ENCODE results near the gene CERS6. TPM values are rescaled to one million over a fixed set of nuclear protein-coding genes. Genes with fewer than 3 reads are reported as not detected.

Gene CERS6
- total and polyA plus RNA-seq, 2 of the 8 experiments (the other 6 are each of a cell fraction or from before 2014, with no cell fraction given), result 6.8 to 28.2 TPM

GRCh38 chr2:168565512-168565911 is 109.4 kb downstream of the CERS6 start (continued):
- TF ChIP-seq EGR1 (IDR thresholded peaks at IDR 0.05; ENCODE audit: borderline replicate concordance, low read depth, low read length), result no peak
- TF ChIP-seq RAD21 (IDR thresholded peaks at IDR 0.05 in 1 of 2, conservative IDR thresholded peaks at IDR 0.05 in 1 of 2; ENCODE audit: low read depth in 2 of 2, low read length in 2 of 2), result no peak
- no peak for TF ChIP-seq ATF3 (IDR thresholded peaks at IDR 0.05; ENCODE audit: insufficient read depth, low read depth, low read length)
- no peak for TF ChIP-seq RBBP5 (IDR thresholded peaks at IDR 0.05; ENCODE audit: borderline replicate concordance, low read depth, low read length)
- TF ChIP-seq CHD2 (IDR thresholded peaks at IDR 0.05; ENCODE audit: low read length), result no peak
- no peak for TF ChIP-seq PHF8 (conservative IDR thresholded peaks at IDR 0.05; ENCODE audit: low read depth, low read length)
- no peak for TF ChIP-seq SUZ12 (IDR thresholded peaks at IDR 0.05; ENCODE audit: low read length)
- no peak for TF ChIP-seq KDM1A (IDR thresholded peaks at IDR 0.05; ENCODE audit: borderline replicate concordance, low read length)
- no peak for TF ChIP-seq TCF12 (IDR thresholded peaks at IDR 0.05; ENCODE audit: low read depth, low read length)
